HEK293 (cell line): Measurements from ENCODE around the gene HRG.
A peak's percentile ranks its signal among the peaks of the same experiment; 100 is the strongest.

Experiments
- CTCF ChIA-PET: fragments of 350-600 bp; formaldehyde crosslinking; extraction: SDS; loops from one replicate; lab custom pipeline; 2021; ENCODE audit warnings: antibody characterized with exemption; lab: Yijun Ruan, JAX
- POLR2A ChIA-PET: fragments of 300-600 bp; formaldehyde crosslinking; extraction: SDS; loops from one replicate; lab custom pipeline; 2020; ENCODE audit warnings: antibody characterized with exemption, inconsistent platforms; lab: Yijun Ruan, JAX
- H3K27ac ChIP-seq: fragments of 200-500 bp; sonication (Bioruptor generic); 2 replicates; pipeline ENCODE4 v1.5.1; 2014; ENCODE audit warnings: low read depth, low read length, control low read depth, inconsistent platforms; ENCODE audit errors: extremely low read depth
- H3K36me3 ChIP-seq, 2 experiments: fragments of 200-500 bp in 1 of 2; sonication (Bioruptor generic) in 1 of 2; 1 replicate in 1 of 2; 2 replicates in 1 of 2; pipeline ENCODE4 v1.5.1; 2014 to 2017; ENCODE audit warnings: inconsistent platforms in 2 of 2, low read length in 2 of 2; ENCODE audit not compliant: control insufficient read depth in 2 of 2, insufficient read depth in 1 of 2
- H3K4me1 ChIP-seq: fragments of 200-500 bp; sonication (Bioruptor generic); 2 replicates; pipeline ENCODE4 v1.5.1; 2014; ENCODE audit warnings: mild to moderate bottlenecking, low read length, inconsistent platforms; ENCODE audit not compliant: control insufficient read depth, insufficient read depth
- H3K4me3 ChIP-seq: 2 replicates; pipeline ENCODE4 v1.5.1; 2011; ENCODE audit warnings: low read depth, mild to moderate bottlenecking, control low read depth, low read length, moderate library complexity
- H3K9me3 ChIP-seq: fragments of 200-500 bp; sonication (Bioruptor generic); 2 replicates; pipeline ENCODE4 v1.5.1; 2014; ENCODE audit warnings: low read depth, low read length, inconsistent platforms; ENCODE audit not compliant: control insufficient read depth, insufficient read depth
- GLI4 ChIP-seq: fragments of 450-650 bp; formaldehyde crosslinking; IDR thresholded peaks from 2 replicates; pipeline ENCODE4 v1.5.1; 2016; ENCODE audit warnings: missing biosample characterization, missing genetic modification characterization
- HOXA7 ChIP-seq: sonication (generic); formaldehyde crosslinking; IDR thresholded peaks from 2 replicates; pipeline ENCODE4 v1.8.1; 2022; ENCODE audit warnings: missing genetic modification reagents, borderline replicate concordance
- HOXD13 ChIP-seq: sonication (generic); formaldehyde crosslinking; IDR thresholded peaks from 2 replicates; pipeline ENCODE4 v1.8.0; 2022; ENCODE audit warnings: missing genetic modification reagents, borderline replicate concordance
- IKZF3 ChIP-seq: fragments of 450-650 bp; IDR thresholded peaks from 2 replicates; pipeline ENCODE4 v1.5.0; 2018; ENCODE audit warnings: missing biosample characterization, mild to moderate bottlenecking, missing genetic modification characterization, moderate library complexity
- KLF8 ChIP-seq: fragments of 450-650 bp; formaldehyde crosslinking; IDR thresholded peaks from 2 replicates; pipeline ENCODE4 v1.5.1; 2016; ENCODE audit warnings: missing biosample characterization, missing genetic modification characterization
- OVOL3 ChIP-seq: fragments of 450-650 bp; formaldehyde crosslinking; IDR thresholded peaks from 2 replicates; pipeline ENCODE4 v1.5.1; 2016; ENCODE audit warnings: missing biosample characterization, missing genetic modification characterization
- PBX3 ChIP-seq: sonication (generic); formaldehyde crosslinking; IDR thresholded peaks from 2 replicates; pipeline ENCODE4 v1.8.1; 2022; ENCODE audit warnings: mild to moderate bottlenecking, moderate library complexity, missing genetic modification reagents
- WT1 ChIP-seq: fragments of 450-650 bp; formaldehyde crosslinking; IDR thresholded peaks from 2 replicates; pipeline ENCODE4 v1.5.1; 2016; ENCODE audit warnings: missing biosample characterization, missing genetic modification characterization
- ZBTB21 ChIP-seq: fragments of 450-650 bp; formaldehyde crosslinking; IDR thresholded peaks from 2 replicates; pipeline ENCODE4 v1.5.1; 2017; ENCODE audit warnings: missing biosample characterization, missing genetic modification characterization
- ZFP37 ChIP-seq: fragments of 450-650 bp; formaldehyde crosslinking; IDR thresholded peaks from 2 replicates; pipeline ENCODE4 v1.5.1; 2016; ENCODE audit warnings: missing biosample characterization, missing genetic modification characterization
- ZFP69B ChIP-seq: fragments of 450-650 bp; formaldehyde crosslinking; IDR thresholded peaks from 2 replicates; pipeline ENCODE4 v1.5.1; 2016; ENCODE audit warnings: missing biosample characterization, missing genetic modification characterization
- ZNF175 ChIP-seq: fragments of 450-650 bp; formaldehyde crosslinking; IDR thresholded peaks from 2 replicates; pipeline ENCODE4 v1.5.1; 2016; ENCODE audit warnings: missing biosample characterization, missing genetic modification characterization
- ZNF221 ChIP-seq: fragments of 450-650 bp; formaldehyde crosslinking; IDR thresholded peaks from 2 replicates; pipeline ENCODE4 v1.5.1; 2017; ENCODE audit warnings: missing biosample characterization, missing genetic modification characterization, borderline replicate concordance
- ZNF24 ChIP-seq: fragments of 450-650 bp; formaldehyde crosslinking; IDR thresholded peaks from 2 replicates; pipeline ENCODE4 v1.5.1; 2016; ENCODE audit warnings: missing biosample characterization, missing genetic modification characterization
- ZNF280D ChIP-seq: fragments of 450-650 bp; formaldehyde crosslinking; IDR thresholded peaks from 2 replicates; pipeline ENCODE4 v1.5.1; 2016; ENCODE audit warnings: missing biosample characterization, missing genetic modification characterization
- ZNF292 ChIP-seq: fragments of 450-650 bp; formaldehyde crosslinking; IDR thresholded peaks from 2 replicates; pipeline ENCODE4 v1.5.1; 2016; ENCODE audit warnings: low read depth, missing biosample characterization, missing genetic modification characterization, borderline replicate concordance
- ZNF302 ChIP-seq: fragments of 450-650 bp; formaldehyde crosslinking; IDR thresholded peaks from 2 replicates; pipeline ENCODE4 v1.5.1; 2016; ENCODE audit warnings: missing biosample characterization, missing genetic modification characterization, low read depth
- ZNF37A ChIP-seq: fragments of 450-650 bp; IDR thresholded peaks from 2 replicates; pipeline ENCODE4 v1.5.1; 2018; ENCODE audit warnings: missing biosample characterization, missing genetic modification characterization
- ZNF391 ChIP-seq: fragments of 450-650 bp; formaldehyde crosslinking; IDR thresholded peaks from 2 replicates; pipeline ENCODE4 v1.5.1; 2016; ENCODE audit warnings: low read depth, missing biosample characterization, missing genetic modification characterization, borderline replicate concordance
- ZNF433 ChIP-seq: fragments of 450-650 bp; formaldehyde crosslinking; IDR thresholded peaks from 2 replicates; pipeline ENCODE4 v1.5.1; 2016; ENCODE audit warnings: missing biosample characterization, missing genetic modification characterization, low read depth
- ZNF48 ChIP-seq: fragments of 450-650 bp; formaldehyde crosslinking; IDR thresholded peaks from 2 replicates; pipeline ENCODE4 v1.5.1; 2016; ENCODE audit warnings: missing biosample characterization, missing genetic modification characterization
- ZNF501 ChIP-seq: fragments of 450-650 bp; formaldehyde crosslinking; IDR thresholded peaks from 2 replicates; pipeline ENCODE4 v1.5.1; 2016; ENCODE audit warnings: missing biosample characterization, missing genetic modification characterization
- ZNF510 ChIP-seq: fragments of 450-650 bp; formaldehyde crosslinking; IDR thresholded peaks from 2 replicates; pipeline ENCODE4 v1.5.1; 2018; ENCODE audit warnings: mild to moderate bottlenecking, missing genetic modification characterization, missing biosample characterization; ENCODE audit not compliant: insufficient replicate concordance
- ZNF626 ChIP-seq: fragments of 450-650 bp; sonication (Bioruptor Pico); formaldehyde crosslinking; IDR thresholded peaks from 2 replicates; pipeline ENCODE4 v1.5.1; 2018; ENCODE audit warnings: missing biosample characterization, missing genetic modification characterization, inconsistent platforms
- ZNF639 ChIP-seq: fragments of 450-650 bp; formaldehyde crosslinking; IDR thresholded peaks from 2 replicates; pipeline ENCODE4 v1.5.1; 2016; ENCODE audit warnings: missing biosample characterization, missing genetic modification characterization
- ZNF664 ChIP-seq: fragments of 450-650 bp; formaldehyde crosslinking; IDR thresholded peaks from 2 replicates; pipeline ENCODE4 v1.5.1; 2016; ENCODE audit warnings: missing biosample characterization, missing genetic modification characterization
- ZNF768 ChIP-seq: fragments of 450-650 bp; formaldehyde crosslinking; IDR thresholded peaks from 2 replicates; pipeline ENCODE4 v1.5.1; 2018; ENCODE audit warnings: missing biosample characterization, mild to moderate bottlenecking, missing genetic modification characterization
- ZNF776 ChIP-seq: fragments of 450-650 bp; formaldehyde crosslinking; IDR thresholded peaks from 2 replicates; pipeline ENCODE4 v1.5.0; 2017; ENCODE audit warnings: missing biosample characterization, missing genetic modification characterization, borderline replicate concordance
- ZSCAN16 ChIP-seq: fragments of 450-650 bp; formaldehyde crosslinking; IDR thresholded peaks from 2 replicates; pipeline ENCODE4 v1.5.1; 2016; ENCODE audit warnings: missing biosample characterization, missing genetic modification characterization

The HRG gene

GRCh38 chr3:186622651-186623310 lies 43.0 kb upstream of the HRG start:
- Histone ChIP-seq H3K36me3 (no peaks in the 10 kb centered on the region), H3K9me3 (no peaks in the 10 kb centered on the region), H3K27ac (no peak overlapping the region), H3K4me3 (no peak overlapping the region), H3K4me1 (no peaks in the 10 kb centered on the region)
- CTCF ChIA-PET = interaction anchor here (2.9 kb wide), 1 partner anchor 8 kb away, joined by 17 read pairs; no protein-coding TSS in a partner anchor
- TF ChIP-seq ZNF664 (tag by site-specific recombination) (peak; percentile 68; the same call in 1 of the 2 replicates), OVOL3 (tag by site-specific recombination) (no peak), ZNF776 (tag by site-specific recombination) (no peak), ZNF24 (no peak), HOXD13 (no peak), ZSCAN16 (no peak), ZNF280D (tag by site-specific recombination) (no peak), ZNF626 (tag by site-specific recombination) (no peak), ZNF221 (tag by site-specific recombination) (no peak)
- POLR2A ChIA-PET = interaction anchor here (0.7 kb wide), 1 partner anchor 183 kb away, joined by 3 read pairs; no protein-coding TSS in a partner anchor

GRCh38 chr3:186624598-186624997 lies 41.2 kb upstream of the HRG start:
- TF ChIP-seq ZNF510 (tag by site-specific recombination) = no peak
- no peak for TF ChIP-seq ZNF433
- TF ChIP-seq ZNF292 (tag by site-specific recombination) = no peak
- TF ChIP-seq ZNF24 = no peak
- TF ChIP-seq ZNF768 = no peak
- no peak for TF ChIP-seq PBX3
- ChIA-PET POLR2A (no interaction called here), CTCF (interaction anchor here (2.9 kb wide), 2 partner anchors 7 to 10 kb away, joined by 12 to 17 read pairs; no protein-coding TSS in a partner anchor)
- no peaks in the 10 kb centered on the region for H3K4me1 ChIP-seq
- H3K36me3 ChIP-seq = no peaks in the 10 kb centered on the region
- no peak overlapping the region for H3K27ac ChIP-seq
- no peak overlapping the region for H3K4me3 ChIP-seq
- H3K9me3 ChIP-seq = no peaks in the 10 kb centered on the region

- ChIA-PET CTCF (interaction anchor here (1.0 to 2.9 kb wide), 2 partner anchors 8 to 11 kb away, joined by 3 to 12 read pairs; no protein-coding TSS in a partner anchor), POLR2A (no interaction called here)
- no peak overlapping the region for H3K4me3 ChIP-seq
Measured at GRCh38 chr3:186625600-186626042, 40.2 kb upstream of the HRG start.

More at GRCh38 chr3:186625600-186626042, 40.2 kb upstream of the HRG start:
- Histone ChIP-seq H3K36me3 (no peaks in the 10 kb centered on the region), H3K27ac (no peak overlapping the region), H3K4me1 (no peaks in the 10 kb centered on the region), H3K9me3 (no peaks in the 10 kb centered on the region)
- TF ChIP-seq ZFP37 (no peak), ZNF501 (no peak), WT1 (no peak), ZNF391 (no peak), KLF8 (tag by site-specific recombination) (no peak), ZBTB21 (tag by site-specific recombination) (no peak), ZNF175 (tag by site-specific recombination) (no peak), ZNF639 (tag by site-specific recombination) (no peak), GLI4 (tag by site-specific recombination) (no peak), ZNF48 (tag by site-specific recombination) (no peak), ZNF302 (tag by site-specific recombination) (no peak), HOXA7 (no peak), IKZF3 (tag by site-specific recombination) (no peak), ZNF37A (tag by site-specific recombination) (no peak), ZFP69B (no peak)
